Activated CD4-positive, CD25-positive, alpha-beta regulatory T cell (primary cell): ENCODE data around the gene PLAAT4.
"Not testable (repeated sequence)": the region's sequence is repeated elsewhere in the genome, so short reads cannot be mapped to it uniquely, and the experiment has no call there.

ENCODE experiments used
- DNase-seq, 4 experiments: peaks; one replicate each; lab custom pipeline; 2025; lab: John Stamatoyannopoulos, UW

The PLAAT4 gene

DNA sequence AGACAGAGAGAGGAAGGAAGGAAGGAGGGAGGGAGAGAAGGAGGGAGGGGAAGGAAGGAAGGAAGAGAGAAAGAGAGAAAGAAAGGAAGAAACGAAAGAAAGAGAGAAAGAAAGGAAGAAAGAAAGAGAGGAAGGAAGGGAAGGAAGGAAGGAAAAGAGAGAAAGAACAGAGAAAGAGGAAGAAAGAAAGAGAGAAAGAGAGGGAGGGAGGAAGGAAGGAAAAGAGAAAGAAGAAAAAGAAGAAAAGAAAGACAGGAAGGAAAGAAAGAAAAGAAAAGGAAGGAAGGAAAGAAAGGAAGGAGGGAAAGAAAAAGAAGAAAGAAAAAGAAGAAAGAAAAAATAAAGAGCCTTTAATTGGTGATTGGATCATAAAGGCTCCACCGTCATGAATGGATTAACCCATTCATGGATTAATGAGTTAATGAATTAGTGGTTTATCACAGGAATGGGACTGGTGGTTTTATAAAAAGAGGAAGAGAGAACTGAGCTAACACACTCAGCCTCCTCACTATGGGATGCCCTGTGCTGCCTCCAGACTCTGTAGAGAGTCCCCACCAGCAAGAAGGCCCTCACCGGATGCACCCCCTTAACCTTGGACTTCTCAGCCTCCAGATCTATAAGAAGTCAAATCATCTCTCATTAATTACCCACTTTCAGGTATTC lies 35.5 kb downstream of the PLAAT4 start:
- no peak for DNase-seq

- no peak for DNase-seq
Observed at GRCh38 chr11:63573881-63574855, 37.6 kb downstream of the PLAAT4 start.

- no peak for DNase-seq
Observed at GRCh38 chr11:63574856-63575602, 38.4 kb downstream of the PLAAT4 start.

DNA sequence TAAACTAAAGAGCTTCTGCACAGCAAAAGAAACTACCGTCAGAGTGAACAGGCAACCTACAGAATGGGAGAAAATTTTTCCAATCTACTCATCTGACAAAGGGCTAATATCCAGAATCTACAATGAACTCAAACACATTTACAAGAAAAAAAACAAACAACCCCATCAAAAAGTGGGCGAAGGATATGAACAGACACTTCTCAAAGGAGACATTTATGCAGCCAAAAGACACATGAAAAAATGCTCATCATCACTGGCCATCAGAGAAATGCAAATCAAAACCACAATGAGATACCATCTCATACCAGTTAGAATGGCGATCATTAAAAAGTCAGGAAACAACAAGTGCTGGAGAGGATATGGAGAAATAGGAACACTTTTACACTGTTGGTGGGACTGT lies 42.3 kb downstream of the PLAAT4 start:
- DNase-seq, result not testable (repeated sequence)

DNA sequence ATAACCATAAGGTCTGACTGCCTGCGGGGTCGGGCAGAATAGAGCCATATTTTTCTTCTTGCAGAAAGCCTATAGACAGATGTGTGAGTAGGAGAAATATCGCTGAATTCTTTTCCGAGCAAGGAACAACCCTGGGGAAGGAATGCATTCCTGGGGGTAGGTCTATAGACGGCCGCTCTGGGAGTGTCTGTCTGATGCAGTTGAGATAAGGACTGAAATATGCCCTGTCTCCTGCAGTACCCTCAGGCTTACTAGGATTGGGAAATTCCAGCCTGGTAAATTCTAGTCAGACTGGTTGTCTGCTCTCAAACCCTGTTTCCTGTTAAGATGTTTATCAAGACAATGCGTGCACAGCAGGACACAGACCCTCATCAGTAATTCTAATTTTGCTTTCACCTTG lies 44.6 kb downstream of the PLAAT4 start:
- DNase-seq, result not testable (repeated sequence)

- no peak for DNase-seq
Observed at GRCh38 chr11:63583357-63583677, 46.7 kb downstream of the PLAAT4 start.

DNA sequence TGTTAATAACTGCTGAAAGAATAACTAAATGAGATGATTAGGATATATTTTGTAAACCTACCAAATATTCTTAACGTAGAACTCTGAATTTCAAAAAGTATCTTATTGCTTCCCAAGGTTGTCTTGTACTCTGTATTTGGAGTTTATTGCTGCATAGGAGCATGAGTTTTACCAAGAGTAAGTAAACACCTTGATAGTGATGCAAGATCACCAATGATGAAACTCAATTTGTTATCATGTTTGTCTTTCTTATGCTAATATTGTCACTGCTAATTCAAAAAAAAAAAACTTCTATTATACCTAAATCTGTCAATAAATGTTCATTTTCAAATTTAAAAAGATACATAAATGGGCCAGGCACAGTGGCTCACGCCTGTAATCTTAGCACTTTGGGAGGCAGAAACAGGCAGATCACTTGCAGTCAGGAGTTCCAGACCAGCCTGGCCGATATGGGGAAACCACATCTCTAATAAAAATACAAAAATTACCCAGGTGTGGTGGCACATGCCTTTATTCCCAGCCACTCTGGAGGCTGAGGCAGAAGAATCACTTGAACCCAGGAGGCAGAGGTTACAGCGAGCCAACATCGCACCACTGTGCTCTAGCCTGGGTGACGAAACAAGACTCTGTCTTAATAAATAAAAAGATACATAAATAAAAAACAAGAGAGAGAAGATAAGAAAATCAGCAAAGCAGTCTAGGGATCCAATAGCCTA lies 50.0 kb downstream of the PLAAT4 start:
- no peak for DNase-seq

DNA sequence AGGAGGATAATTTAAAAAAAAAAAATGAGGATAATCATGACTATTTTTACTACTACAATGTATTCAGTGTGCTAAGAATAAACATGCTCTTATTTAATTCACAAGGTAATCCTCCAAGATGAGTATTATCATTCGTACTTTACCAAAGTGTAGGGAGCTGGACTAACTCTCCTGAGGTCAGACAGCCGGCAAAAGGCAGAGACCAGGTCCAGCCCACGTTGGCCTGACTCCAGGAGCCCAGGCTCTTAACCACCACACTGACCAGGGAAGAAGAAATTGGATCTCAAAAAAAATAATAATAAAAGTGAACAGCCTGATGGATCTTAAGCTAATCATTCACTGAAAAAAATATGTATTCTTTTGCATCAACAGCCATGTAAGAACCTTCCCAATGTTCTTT lies 52.4 kb downstream of the PLAAT4 start:
- DNase-seq, result no peak

GRCh38 chr11:63590024-63590788 lies 53.6 kb downstream of the PLAAT4 start:
- DNase-seq, result no peak

GRCh38 chr11:63592975-63593395 lies 56.4 kb downstream of the PLAAT4 start:
- DNase-seq, result no peak

DNA sequence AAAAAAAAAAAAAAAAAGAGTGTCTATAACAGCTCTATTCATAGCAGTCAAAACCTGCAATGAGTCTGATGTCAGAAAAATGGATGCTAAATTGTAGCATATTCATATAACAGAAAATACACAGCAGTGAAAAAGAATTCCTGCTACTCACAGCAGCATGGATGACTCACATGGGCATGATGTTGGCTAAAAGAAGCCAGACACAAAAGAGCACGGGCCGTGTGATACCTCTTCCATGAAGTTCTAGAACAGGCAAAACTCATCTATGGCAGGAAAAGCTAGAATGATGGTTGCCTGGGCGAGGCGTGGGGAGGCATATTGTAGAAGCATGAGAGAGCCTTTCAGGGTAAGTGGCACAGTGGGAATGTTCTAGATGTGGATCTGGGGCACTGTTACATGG lies 58.7 kb downstream of the PLAAT4 start:
- DNase-seq, result no peak
